K562 (cell line): ENCODE measurements around the gene ACTRT2. TPM values are rescaled to one million over a fixed set of nuclear protein-coding genes. Genes with fewer than 3 reads are reported as not detected.

Experiments used
- ATAC-seq: fragments of 200-7000 bp; cut with Tn5 transposase; 3 replicates; pipeline ENCODE4 v1.9.1; 2020; ENCODE audit warnings: moderate library complexity
- BruUV-seq: library from RNA; stranded (reverse); fragments of 400-500 nt; replicated peaks from 2 replicates; lab custom pipeline; 2021; lab: Mats Ljungman, UMichigan
- CTCF ChIA-PET: fragments of 300-600 bp; formaldehyde crosslinking; extraction: SDS; loops from one replicate; lab custom pipeline; 2021; ENCODE audit warnings: low intra/inter-chr PET ratio; lab: Yijun Ruan, JAX
- POLR2A ChIA-PET: fragments of 300-600, 350-650 bp; sonication (Branson Sonifier 250); formaldehyde crosslinking; extraction: SDS; loops from one replicate; lab custom pipeline; 2021; ENCODE audit warnings: antibody characterized with exemption, inconsistent platforms; lab: Yijun Ruan, JAX
- DNase-seq, 4 experiments: peaks; one replicate each; pipeline versions ENCODE4 v3.0.0 to v3.0.0-alpha.2; 2011 to 2018; ENCODE audit warnings: low spot score in 3 of 4, mixed read lengths in 3 of 4; ENCODE audit errors: extremely low read depth in 1 of 4
- FAIRE-seq: peaks from 2 replicates; lab custom pipeline; 2011; peaks lifted over from hg19 to GRCh38; lab: Jason Lieb, UNC
- H2AFZ ChIP-seq: 2 replicates; pipeline ENCODE4 v1.6.0; 2011; ENCODE audit warnings: low read depth, low read length, control low read depth, inconsistent platforms
- H3K27ac ChIP-seq: fragments of 200-600 bp; 3 replicates; pipeline ENCODE4 v1.8.0; 2011; ENCODE audit warnings: low read depth, mild to moderate bottlenecking, control low read depth, inconsistent platforms, low read length, moderate library complexity, mixed read lengths; ENCODE audit errors: extremely low read depth
- H3K27me3 ChIP-seq, 2 experiments: fragments of 300-600 bp in 1 of 2; 2 replicates in 1 of 2; 3 replicates in 1 of 2; pipeline versions ENCODE4 v1.6.0 to v1.8.0; 2011; ENCODE audit warnings: inconsistent platforms in 2 of 2, low read length in 2 of 2, mild to moderate bottlenecking in 1 of 2, mixed read lengths in 1 of 2, moderate library complexity in 1 of 2; ENCODE audit not compliant: control insufficient read depth in 2 of 2, insufficient read depth in 2 of 2
- H3K36me3 ChIP-seq: fragments of 300-600 bp; 3 replicates; pipeline ENCODE4 v1.8.0; 2011; ENCODE audit warnings: mild to moderate bottlenecking, low read length, inconsistent platforms; ENCODE audit not compliant: control insufficient read depth, insufficient read depth
- H3K4me1 ChIP-seq, 2 experiments: fragments of 200-600 bp in 1 of 2; replicated peaks in 1 of 2; 2 replicates in 1 of 2; 3 replicates in 1 of 2; pipeline versions ENCODE4 v1.5.1 to v1.8.0; 2011; ENCODE audit warnings: inconsistent platforms in 2 of 2, low read length in 2 of 2, mild to moderate bottlenecking in 1 of 2, mixed read lengths in 1 of 2, moderate library complexity in 1 of 2; ENCODE audit not compliant: control insufficient read depth in 2 of 2, insufficient read depth in 2 of 2
- H3K4me2 ChIP-seq: 2 replicates; pipeline ENCODE4 v1.6.1; 2011; ENCODE audit warnings: low read length, control low read depth, inconsistent platforms, mixed read lengths; ENCODE audit not compliant: insufficient read depth
- H3K4me3 ChIP-seq: fragments of 200-600 bp; sonication (generic), shearing (Covaris generic); 2 replicates; pipeline ENCODE4 v1.5.1; 2016; ENCODE audit warnings: control low read depth, inconsistent platforms
- H3K79me2 ChIP-seq: fragments of 200-600 bp; 3 replicates; pipeline ENCODE4 v1.8.0; 2011; ENCODE audit warnings: low read length, inconsistent platforms; ENCODE audit not compliant: control insufficient read depth, insufficient read depth
- H3K9ac ChIP-seq, 2 experiments: 2 replicates each; pipeline versions ENCODE4 v1.6.0 to v1.6.1; 2011; ENCODE audit warnings: low read depth in 2 of 2, low read length in 2 of 2, control low read depth in 1 of 2, inconsistent platforms in 1 of 2, mild to moderate bottlenecking in 1 of 2, mixed read lengths in 1 of 2; ENCODE audit not compliant: insufficient read depth in 1 of 2
- H3K9me1 ChIP-seq: one replicate; pipeline ENCODE4 v1.6.0; 2011; ENCODE audit warnings: inconsistent platforms, mild to moderate bottlenecking, low read length, moderate library complexity; ENCODE audit not compliant: control insufficient read depth, insufficient read depth
- H3K9me3 ChIP-seq: replicated peaks from 2 replicates; pipeline ENCODE4 v1.5.1; 2011; ENCODE audit warnings: low read depth, low read length, inconsistent platforms; ENCODE audit not compliant: control insufficient read depth, insufficient read depth
- H4K20me1 ChIP-seq: replicated peaks from 2 replicates; pipeline ENCODE4 v1.6.1; 2011; ENCODE audit warnings: low read length, inconsistent platforms, mixed read lengths; ENCODE audit not compliant: control insufficient read depth, insufficient read depth
- CREM ChIP-seq: IDR thresholded peaks from 2 replicates; pipeline ENCODE4 v1.6.1; 2014; ENCODE audit warnings: antibody characterized with exemption, low read depth
- EWSR1 ChIP-seq: fragments of 450-650 bp; IDR thresholded peaks from 2 replicates; pipeline ENCODE4 v1.6.1; 2018; ENCODE audit warnings: borderline replicate concordance, mild to moderate bottlenecking, low read depth, moderate library complexity; ENCODE audit not compliant: partially characterized antibody
- GATAD2A ChIP-seq: fragments of 450-650 bp; IDR thresholded peaks from 2 replicates; pipeline ENCODE4 v1.6.1; 2017
- HIVEP1 ChIP-seq: fragments of 250-450 bp; sonication (Bioruptor Pico); IDR thresholded peaks from 2 replicates; pipeline ENCODE4 v1.4.0; 2020; ENCODE audit warnings: mild to moderate bottlenecking
- HMG20B ChIP-seq: fragments of 250-450 bp; sonication (Bioruptor Pico); IDR thresholded peaks from 2 replicates; pipeline ENCODE4 v1.5.0; 2021; ENCODE audit warnings: mild to moderate bottlenecking
- HNRNPH1 ChIP-seq: fragments of 200-400 bp; formaldehyde crosslinking; optimal IDR thresholded peaks from 2 replicates; pipeline ENCODE3; 2017; ENCODE audit warnings: low read depth, mild to moderate bottlenecking, low read length, moderate library complexity
- KLF10 ChIP-seq: fragments of 250-450 bp; sonication (Bioruptor Pico); IDR thresholded peaks from 2 replicates; pipeline ENCODE4 v1.6.1; 2021; ENCODE audit warnings: matching md5 sums
- WGBS: fragments of 100-300 bp; shearing (Covaris generic); methylation state at CpG from one replicate; pipeline ENCODE4 v1.1.6; 2016; ENCODE audit warnings: low coverage, mixed read lengths; ENCODE audit not compliant: insufficient coverage; ENCODE audit errors: missing lambda C conversion rate; 5-methylcytosine and 5-hydroxymethylcytosine counted together
- in situ Hi-C: fragments of 300-500 bp; cut with MboI; formaldehyde crosslinking; loops from 4 replicates; pipeline ENCODE4 v1.15.0; 2018; ENCODE audit warnings: inconsistent platforms, mixed read lengths
- intact Hi-C: fragments of 100-400 bp; cut with micrococcal nuclease; formaldehyde crosslinking; loops from 2 replicates; pipeline ENCODE4 v1.14.2; 2022
- polyA plus RNA-seq, 8 experiments: library from polyadenylated mRNA; depleted of rRNA in 4 of 8; stranded (reverse) in 5 of 8; unstranded in 3 of 8; fragments of >200 nt; fragmentation: Nextera tagmentation in 2 of 8; fragmentation: Illumina TruSeq in 1 of 8; extraction: Ambion mirVana in 2 of 8; extraction: Trizol in 1 of 8; gene quantifications; 2 replicates each; pipeline versions ENCODE4 v1.2.1 to v1.2.3, GENCODE V29; 2011 to 2014; ENCODE audit warnings: inconsistent platforms in 1 of 8, missing spikeins in 1 of 8
- total RNA-seq, 7 experiments: library from RNA; depleted of rRNA in 6 of 7; stranded (reverse); fragments of >200 nt in 6 of 7; fragmentation: Illumina TruSeq in 2 of 7; extraction: Trizol in 2 of 7; gene quantifications; 2 replicates each; pipeline versions ENCODE4 v1.2.1 to v1.2.3, GENCODE V29; 2011 to 2021; ENCODE audit warnings: low replicate concordance in 1 of 7
- TF ChIP-seq, protein P1 (sequence below): fragments of 200-800 bp; sonication (Bioruptor generic); IDR thresholded peaks from 2 replicates; pipeline ENCODE4 v1.6.1; 2017; ENCODE audit warnings: missing genetic modification characterization, missing compliant biosample characterization

Gene ACTRT2
- total and polyA plus RNA-seq, 9 of the 15 experiments (the other 6 are each of a cell fraction or from before 2014, with no cell fraction given), result not detected

DNA sequence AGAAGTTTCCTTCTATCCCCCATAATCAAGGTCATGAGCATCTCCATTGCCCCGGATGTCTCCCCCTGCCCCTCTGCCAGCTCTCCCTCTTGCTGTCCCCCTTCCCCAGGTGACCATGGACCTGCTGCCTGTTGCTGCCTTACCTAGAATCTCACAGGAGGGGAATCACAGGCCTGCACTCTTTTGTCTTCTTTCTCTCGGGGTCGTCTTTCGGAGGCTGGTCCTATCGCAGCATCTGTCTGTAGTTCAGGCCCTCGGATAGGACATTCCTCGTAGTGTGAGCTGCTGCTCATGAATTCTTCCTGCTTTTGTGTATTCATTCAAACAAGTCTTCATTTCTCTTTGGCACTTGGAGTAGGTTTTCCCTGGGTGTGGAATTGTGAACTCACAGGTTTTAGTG, 39.9 kb upstream of the ACTRT2 start (continued):
- TF ChIP-seq HMG20B (no peak), CREM (no peak), GATAD2A (no peak), HIVEP1 (CRISPR knock-in tag) (no peak), HNRNPH1 (no peak), KLF10 (no peak)

DNA sequence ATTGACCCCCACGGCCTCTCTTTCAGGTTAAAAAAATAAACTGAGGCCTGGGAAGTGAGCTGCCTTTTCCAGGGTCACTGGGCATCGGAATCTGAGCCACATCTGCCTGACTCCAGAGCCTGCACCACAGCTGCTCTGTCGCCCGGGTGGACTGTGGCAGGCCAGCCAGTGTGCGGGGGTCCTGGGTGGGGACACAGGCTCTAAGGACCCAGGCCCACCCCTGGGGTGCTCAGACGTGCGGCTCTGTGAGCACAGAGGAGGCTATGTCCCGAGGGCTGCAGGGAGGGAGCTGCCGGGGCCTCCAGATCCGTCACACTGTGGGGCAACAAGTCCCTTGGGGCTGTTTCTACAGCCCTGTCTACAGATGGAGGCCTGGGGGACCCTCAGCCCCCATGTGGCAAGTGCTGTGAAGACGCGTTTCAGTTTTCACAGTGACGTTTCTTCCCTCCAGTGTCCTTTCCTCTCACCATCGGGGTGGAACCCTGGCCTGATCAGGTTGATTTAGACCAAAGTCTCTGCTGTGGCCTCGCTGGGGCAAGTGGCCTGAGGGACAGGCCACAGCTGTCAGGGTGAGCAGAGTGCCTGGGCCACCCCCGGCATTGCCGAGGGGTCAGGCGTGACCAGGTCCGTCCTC, 39.2 kb upstream of the ACTRT2 start:
- H3K4me1 ChIP-seq, result no peaks in the 10 kb centered on the region; a peak in 1 of 5 replicates
- no peak overlapping the region for H2AFZ ChIP-seq
- H3K9ac ChIP-seq, result no peak overlapping the region
- H3K9me1 ChIP-seq, result no peaks in the 10 kb centered on the region
- ChIA-PET CTCF (no interaction called here), POLR2A (interaction anchor here (0.9 kb wide), 1 partner anchor 168 kb away, joined by 4 read pairs; no protein-coding TSS in a partner anchor)
- no peak for TF ChIP-seq EWSR1
- TF ChIP-seq, protein P1, sequence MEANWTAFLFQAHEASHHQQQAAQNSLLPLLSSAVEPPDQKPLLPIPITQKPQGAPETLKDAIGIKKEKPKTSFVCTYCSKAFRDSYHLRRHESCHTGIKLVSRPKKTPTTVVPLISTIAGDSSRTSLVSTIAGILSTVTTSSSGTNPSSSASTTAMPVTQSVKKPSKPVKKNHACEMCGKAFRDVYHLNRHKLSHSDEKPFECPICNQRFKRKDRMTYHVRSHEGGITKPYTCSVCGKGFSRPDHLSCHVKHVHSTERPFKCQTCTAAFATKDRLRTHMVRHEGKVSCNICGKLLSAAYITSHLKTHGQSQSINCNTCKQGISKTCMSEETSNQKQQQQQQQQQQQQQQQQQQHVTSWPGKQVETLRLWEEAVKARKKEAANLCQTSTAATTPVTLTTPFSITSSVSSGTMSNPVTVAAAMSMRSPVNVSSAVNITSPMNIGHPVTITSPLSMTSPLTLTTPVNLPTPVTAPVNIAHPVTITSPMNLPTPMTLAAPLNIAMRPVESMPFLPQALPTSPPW (CRISPR knock-in tag), result no peak
- no peaks in the 10 kb centered on the region for H3K9me3 ChIP-seq
- no TSS peak for BruUV-seq
- intact Hi-C loops, result no loop called here
- no peaks in the 10 kb centered on the region for H3K79me2 ChIP-seq
- FAIRE-seq, result no peak
- H3K4me2 ChIP-seq, result no peak overlapping the region
- H3K27me3 ChIP-seq, result peaks cover 13 to 40% of the 10 kb centered on the region in 2 experiments; a peak in 4 of 5 replicates
- ATAC-seq, result no peak
- H3K27ac ChIP-seq, result no peak overlapping the region
- H4K20me1 ChIP-seq, result no peaks in the 10 kb centered on the region; the same call in 1 of the 2 replicates
- H3K36me3 ChIP-seq, result no peaks in the 10 kb centered on the region
- in situ Hi-C loops, result no loop called here
- no peak for DNase-seq
- under 1% methylated on average over 17 of the region's 19 CpGs for WGBS
- H3K4me3 ChIP-seq, result no peak overlapping the region
